AG20443 (cell line): ENCODE results near the gene USP5.
A peak's percentile ranks its signal among the peaks of the same experiment; 100 is the strongest.
"Not testable (repeated sequence)": the region's sequence is repeated elsewhere in the genome, so short reads cannot be mapped to it uniquely, and the experiment has no call there.

Source experiments
- DNase-seq: peaks from one replicate; pipeline ENCODE4 v3.0.0; 2012; ENCODE audit warnings: low spot score, mixed read lengths

USP5 gene

DNA sequence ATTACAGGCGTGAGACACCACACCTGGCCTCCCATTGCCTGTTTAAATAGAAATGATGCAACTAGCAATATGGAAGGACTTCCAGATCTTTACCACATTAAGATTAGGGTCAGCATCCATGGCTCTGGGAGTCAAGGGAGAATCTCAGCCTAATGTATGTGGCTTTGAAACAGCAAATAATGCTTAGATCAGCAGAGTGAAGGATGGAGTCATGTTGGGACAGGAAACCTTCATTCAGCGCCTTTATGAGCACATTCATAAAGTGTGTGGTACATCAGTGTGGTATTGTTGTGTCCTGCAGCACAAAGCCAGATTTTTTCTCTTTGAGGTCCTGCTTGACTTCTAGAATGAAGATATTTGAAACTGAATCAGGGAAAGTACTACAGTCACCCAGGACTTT, 36.4 kb downstream of the USP5 start:
- no peak for DNase-seq

GRCh38 chr12:6888794-6889193, 36.8 kb downstream of the USP5 start:
- not testable (repeated sequence) for DNase-seq

- not testable (repeated sequence) for DNase-seq
Observed at GRCh38 chr12:6889775-6890573, 38.0 kb downstream of the USP5 start.

DNA sequence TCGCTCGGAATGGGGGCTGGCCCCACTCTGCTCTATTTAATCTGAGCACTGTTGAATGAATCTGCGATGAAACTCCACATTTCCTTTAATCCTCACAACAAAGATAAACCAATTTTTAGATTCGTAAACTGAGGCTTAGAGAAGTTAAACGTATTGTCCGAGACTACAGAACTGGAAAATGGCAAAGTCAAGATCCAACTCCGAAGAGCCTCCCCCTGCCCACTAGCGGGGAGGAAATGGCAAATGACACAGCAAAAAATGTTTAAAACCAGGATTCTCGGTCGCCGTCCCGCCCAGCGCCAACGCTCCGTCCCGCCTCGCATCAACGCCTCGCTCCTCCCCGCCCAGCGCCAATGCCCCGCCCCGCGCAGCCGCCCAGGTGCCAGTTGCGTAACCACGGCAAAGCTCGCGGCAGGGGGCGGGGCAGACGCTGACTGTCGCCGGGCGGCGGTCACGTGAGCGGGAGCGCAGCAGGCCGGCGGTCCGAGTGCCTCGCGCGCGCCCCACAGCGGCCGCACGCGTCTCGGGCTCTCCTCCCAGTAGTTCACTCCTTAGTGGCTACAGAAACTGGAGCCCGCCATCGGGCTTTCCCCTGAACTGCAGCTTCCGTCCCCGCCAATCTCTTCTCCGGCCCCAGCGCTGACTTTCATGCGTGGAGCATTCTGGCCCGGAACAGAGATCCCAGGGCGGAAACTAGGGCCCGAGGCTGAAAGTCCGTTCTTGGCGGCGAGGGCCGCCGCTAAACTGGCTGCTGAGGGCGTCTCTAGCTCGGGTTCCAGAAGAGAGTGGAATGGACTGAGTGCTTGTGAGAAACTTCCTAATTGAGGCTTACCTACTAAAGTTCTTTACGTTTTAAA, 39.1 kb downstream of the USP5 start:
- DNase-seq, result peak; percentile 99

DNA sequence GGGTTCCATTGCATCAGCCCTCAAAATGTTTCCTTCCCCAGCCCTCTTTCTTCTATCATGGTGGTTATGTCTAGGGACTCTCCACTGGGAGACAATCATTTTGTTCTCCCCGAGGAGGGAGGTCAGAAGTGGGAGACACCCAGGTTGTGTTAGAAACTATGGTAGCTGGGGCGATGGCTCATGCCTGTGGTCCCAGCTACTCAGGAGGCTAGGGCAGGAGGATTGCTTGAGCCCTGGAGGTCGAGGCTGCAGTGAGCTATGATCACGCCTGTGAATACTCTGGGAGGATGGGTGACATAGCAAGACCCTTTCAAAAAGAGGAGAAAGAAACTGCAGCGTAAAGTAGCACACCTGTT, 39.7 kb downstream of the USP5 start:
- no peak for DNase-seq

GRCh38 chr12:6892683-6893082, 40.7 kb downstream of the USP5 start:
- not testable (repeated sequence) for DNase-seq

- DNase-seq, result no peak
Observed at GRCh38 chr12:6894321-6894720, 42.4 kb downstream of the USP5 start.

DNA sequence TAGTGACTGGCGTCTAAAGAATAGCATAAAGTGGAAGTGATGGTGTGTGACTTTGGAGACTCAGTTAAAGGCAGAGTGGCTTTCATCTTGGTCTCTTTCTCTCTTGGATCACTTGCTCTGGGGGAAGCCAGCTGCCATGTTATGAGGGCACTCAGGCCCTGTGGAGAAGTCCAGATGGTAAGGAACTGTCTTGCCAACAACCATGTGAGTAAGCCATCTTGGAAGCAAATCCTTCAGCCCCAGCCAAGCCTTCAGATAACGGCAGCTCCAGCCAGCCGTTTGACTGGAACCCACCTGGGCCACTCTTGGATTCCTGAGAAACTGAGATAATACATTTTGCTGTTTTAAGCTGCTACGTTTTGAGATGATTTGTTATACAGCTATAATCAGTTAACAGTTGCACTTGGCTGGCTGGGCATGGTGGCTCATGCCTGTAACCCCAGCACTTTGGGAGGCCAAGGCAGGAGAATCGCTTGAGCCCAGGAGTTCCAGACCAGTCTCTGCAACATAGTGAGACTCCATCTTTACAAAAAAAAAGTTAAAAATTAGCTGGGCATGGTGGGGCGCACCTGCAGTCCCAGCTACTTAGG, 45.0 kb downstream of the USP5 start:
- no peak for DNase-seq

DNA sequence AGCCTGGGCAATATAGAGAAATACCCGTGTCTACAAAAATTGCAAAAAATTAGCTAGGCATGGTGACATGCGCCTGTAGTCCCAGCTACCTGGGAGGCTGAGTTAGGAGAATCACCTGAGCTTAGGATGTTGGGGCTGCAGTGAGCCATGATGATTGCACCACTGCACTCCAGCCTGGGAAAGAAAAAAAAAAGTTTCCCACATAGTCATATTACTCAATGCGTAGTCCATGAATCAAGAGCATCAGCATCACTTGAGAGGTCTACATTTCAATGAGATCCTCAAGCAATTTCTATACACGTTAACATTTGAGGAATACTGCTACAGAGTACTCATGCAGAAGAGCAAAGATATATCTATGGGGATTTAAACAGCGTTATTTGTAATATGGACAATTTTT, 47.5 kb downstream of the USP5 start:
- no peak for DNase-seq

- DNase-seq, result no peak
Observed at GRCh38 chr12:6899837-6900519, 48.0 kb downstream of the USP5 start.

- no peak for DNase-seq
Observed at GRCh38 chr12:6902448-6902847, 50.5 kb downstream of the USP5 start.

DNA sequence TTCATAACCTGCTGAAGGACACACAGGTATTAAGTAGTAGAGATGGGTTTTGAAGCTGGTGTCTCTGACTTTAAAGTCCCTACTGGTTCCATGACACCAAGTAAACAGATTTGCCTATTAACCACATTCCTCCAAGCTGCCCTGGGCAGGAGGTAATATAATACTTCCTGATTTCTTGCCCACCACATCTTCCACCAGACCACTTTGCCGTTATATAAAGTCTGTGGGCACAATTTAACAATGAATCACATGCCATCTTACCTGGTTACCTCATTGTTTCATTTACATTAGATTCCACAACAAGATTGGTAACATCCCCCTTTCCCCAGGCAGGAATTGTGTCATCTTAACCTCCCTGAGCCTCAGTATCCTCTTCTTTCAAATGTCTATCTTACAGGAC, 51.8 kb downstream of the USP5 start:
- DNase-seq, result no peak

GRCh38 chr12:6904280-6905276, 52.6 kb downstream of the USP5 start, which contains the start of gene LRRC23:
Gene LRRC23 (plus strand): TSS chr12:6904822. CDS start chr12:6905634, 812 bp downstream.
- DNase-seq, result peak; percentile 96

GRCh38 chr12:6905414-6906040, 53.6 kb downstream of the USP5 start:
- no peak for DNase-seq

- not testable (repeated sequence) for DNase-seq
Observed at GRCh38 chr12:6908141-6908540, 56.2 kb downstream of the USP5 start.

- no peak for DNase-seq
Observed at GRCh38 chr12:6909421-6910145, 57.6 kb downstream of the USP5 start.

GRCh38 chr12:6912164-6912935, 60.4 kb downstream of the USP5 start:
- DNase-seq, result no peak

GRCh38 chr12:6914246-6914946, 62.4 kb downstream of the USP5 start, which contains the start of gene ENO2:
Gene ENO2 (plus strand): TSS chr12:6914580. CDS start chr12:6915833, 1,253 bp downstream.
- peak; percentile 92 for DNase-seq
